CD4-positive, alpha-beta T cell treated with Interleukin-6 at 100 ng/mL for 8 hours (primary cell): ENCODE results near the gene BCL11A.

Source experiments
- DNase-seq: peaks from one replicate; pipeline ENCODE4 v3.0.0-alpha.2; 2020; ENCODE audit warnings: mixed read lengths, low spot score

Gene BCL11A

DNA sequence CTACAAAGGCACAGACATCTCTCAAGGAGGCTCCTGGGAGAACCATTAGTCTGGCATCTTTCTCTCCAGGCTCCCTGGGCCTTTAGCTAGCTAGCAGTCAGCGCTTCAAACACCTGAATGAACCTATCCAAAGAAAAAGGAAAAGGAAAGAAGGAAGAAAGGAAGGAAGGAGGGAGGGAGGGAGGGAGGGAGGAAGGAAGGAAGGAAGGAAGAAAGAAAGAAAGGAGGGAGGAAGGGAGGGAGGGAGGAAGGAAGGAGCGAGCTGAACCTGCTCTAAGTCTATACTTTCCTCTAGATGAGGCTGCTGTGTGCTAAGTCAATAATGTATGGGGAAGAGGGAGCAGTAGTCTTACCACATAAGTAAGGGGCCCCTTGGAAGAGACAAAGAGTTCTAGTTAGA lies 5.1 kb upstream of the BCL11A start:
- DNase-seq: no peak

DNA sequence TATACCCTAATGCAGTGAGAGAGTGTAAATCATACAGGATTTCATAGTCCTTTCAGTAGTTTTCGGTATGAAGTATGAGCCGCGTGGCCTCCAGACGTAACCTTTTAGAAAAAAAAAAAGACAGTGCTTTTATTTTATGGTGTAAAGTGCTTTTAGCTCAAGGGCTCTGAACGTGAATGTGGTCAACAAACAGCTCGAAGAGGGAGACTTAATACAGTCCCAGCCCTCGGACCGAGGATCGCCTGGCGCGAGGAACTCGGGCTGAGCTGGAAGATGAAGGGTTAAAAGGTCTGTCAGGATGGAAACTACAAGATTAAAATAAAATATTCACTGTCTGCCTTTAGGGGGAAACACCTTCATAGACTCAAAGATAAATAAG lies 4.0 kb upstream of the BCL11A start:
- no peak for DNase-seq

DNA sequence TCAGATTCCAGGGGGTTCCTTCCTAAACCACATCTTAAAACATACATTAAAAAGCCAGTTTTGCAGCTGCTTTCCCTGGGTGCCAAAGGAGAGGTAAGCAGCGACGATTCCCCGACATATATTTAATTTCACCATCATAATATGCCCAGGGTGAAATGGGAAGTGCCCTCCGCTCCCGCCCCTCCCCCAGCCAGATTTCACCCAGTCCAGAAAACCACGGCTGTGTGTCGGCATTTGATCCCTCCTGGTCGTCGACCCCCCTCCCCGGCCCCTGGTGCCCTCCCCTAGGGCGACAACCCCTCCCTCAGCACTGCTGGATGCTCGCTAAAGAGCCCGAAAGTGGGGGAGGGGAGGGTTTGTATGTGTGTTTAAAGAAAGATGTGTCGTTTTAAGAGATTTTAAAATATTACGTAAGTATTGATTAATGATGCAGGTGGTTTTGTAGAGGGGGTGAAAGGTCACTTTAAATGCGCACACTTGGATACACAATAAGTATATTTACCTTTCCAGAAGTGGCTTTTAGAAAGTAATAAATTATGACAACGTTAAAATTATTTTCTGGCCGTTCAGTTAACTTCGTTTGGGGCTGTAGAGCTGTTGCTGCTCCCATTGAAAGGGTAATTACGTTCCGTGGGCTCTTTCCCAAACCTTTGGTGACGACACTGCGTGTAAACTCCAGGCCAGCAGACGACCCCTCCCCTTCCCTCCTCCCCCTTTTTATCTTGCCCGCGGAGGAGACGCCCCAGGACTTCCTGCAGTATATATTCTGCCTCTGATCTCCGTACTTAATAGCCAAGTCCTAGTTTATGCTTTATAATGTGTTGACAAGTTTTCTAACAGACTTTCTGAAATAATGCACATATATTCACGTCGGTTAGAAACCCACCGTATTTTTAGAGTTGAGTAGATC lies 3.4 kb upstream of the BCL11A start:
- no peak for DNase-seq

DNA sequence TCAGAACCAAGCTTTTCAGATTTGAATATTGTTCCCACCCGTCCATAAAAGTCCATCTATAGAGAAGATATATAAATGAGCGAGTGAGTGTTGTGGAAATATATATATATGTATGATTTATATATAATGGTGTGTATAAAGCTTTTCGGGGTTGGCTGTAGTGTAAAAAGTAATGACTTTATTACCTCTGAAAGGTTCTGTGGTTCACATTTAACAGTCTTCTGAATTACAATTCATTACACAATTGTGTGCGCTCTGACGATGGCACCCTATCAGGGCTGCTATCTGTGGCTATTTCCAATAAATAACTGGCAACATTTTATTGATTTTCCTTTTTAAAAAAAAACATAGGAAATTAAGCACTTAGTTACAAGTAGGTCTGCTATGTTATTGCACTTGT lies 2.7 kb upstream of the BCL11A start:
- DNase-seq: no peak

DNA sequence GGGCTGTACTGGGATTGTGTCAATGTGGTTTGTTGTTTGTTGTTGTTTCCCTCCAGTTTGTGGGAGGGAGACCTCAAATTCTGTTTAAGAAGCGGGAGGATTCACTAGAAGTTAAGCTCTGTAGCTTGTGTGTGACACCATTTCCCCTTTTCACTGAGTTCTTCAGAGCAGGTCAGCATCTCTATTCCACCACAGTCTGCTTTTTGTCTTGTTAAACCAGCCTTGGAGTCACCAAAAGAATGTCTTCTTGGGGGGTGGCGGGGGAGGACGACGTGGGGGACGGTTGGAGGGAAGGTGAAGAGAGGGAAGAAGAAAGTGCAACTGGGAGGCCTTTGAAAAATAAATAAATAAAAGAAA lies 2.3 kb upstream of the BCL11A start:
- DNase-seq: no peak

DNA sequence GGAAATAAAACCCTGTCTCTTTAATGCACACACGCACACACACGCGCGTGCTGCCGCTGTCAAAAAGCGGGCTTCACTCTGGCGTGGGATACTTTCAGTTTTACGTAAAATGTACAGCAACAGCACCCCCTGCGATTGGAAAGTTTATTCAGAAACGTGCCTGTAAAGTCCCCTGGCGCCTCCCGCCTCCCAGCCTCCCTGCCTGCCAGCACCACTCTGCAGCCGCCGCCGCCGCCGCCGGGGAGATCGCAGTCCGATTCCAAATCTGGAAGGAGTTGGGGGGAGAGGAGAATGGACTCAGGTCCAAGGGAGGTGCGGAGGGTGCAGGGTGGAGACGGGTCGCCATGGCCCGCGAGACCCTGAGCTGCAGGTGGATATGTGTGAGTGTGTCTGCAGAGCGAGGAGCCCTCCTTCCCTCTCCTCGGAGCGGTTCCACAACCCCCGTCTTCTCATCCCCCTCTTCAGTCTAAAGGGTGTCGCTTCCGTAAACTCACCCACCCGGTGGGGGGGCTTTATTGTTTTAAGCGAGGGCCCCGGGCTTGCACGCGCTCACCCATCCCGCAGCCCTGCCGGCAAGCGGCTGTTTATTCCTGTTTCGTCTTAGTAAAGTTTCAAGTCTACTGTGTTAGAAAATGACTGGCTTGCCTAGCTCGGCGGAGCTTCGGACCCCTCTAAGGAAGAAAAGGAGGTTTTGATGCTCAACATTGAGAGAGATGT lies 1.8 kb upstream of the BCL11A start:
- DNase-seq: peak; percentile 43

DNA sequence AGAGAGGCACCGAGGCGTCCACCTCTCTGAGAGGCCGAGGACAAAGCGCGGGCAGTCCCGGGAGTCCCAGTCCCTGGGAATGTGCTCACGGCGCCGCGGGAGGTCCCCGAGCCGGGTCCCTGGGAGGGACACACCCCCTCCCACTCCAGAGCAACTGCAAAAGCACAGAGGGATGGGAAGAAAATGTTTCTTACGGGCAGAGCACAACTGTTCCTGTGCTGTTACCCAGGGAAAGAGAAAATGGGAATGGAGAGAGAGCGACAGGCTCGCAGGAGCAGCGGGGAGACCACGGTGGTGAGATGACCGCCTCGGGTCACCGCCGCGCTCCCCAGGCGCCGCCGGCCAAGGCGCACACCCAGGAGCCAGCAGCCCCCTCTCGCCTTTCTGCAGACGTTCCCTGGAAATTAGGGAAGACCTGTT lies 1.2 kb upstream of the BCL11A start:
- DNase-seq: no peak

DNA sequence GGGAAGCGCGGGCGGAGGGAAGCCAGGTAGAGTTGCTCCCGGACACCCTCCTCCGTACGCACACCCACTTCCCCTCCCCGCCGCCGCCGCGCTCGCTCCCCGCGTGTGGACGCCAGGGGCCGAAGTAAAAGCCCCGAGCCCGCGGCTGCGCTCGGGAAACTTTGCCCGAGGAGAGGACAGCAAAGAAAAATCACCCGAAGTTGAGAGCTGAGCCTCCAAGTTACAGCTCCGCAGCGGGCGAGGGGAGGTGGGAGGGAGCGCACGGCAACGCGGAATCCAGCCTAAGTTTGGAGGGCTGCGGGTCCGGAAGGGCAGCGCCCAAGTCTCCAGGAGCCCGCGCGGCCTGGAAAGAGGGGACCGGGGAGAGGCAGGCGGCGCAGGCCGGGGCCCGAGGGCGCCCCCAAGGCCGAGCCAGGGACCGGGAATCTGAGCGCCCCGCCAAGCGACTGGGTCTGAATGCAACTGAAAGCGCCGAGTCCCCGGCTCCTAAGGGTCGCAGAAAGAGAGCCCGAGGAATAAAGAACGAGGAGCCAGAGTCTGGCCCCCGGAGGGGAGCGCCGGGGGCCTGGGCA lies 706 bp upstream of the BCL11A start:
- DNase-seq: no peak

DNA sequence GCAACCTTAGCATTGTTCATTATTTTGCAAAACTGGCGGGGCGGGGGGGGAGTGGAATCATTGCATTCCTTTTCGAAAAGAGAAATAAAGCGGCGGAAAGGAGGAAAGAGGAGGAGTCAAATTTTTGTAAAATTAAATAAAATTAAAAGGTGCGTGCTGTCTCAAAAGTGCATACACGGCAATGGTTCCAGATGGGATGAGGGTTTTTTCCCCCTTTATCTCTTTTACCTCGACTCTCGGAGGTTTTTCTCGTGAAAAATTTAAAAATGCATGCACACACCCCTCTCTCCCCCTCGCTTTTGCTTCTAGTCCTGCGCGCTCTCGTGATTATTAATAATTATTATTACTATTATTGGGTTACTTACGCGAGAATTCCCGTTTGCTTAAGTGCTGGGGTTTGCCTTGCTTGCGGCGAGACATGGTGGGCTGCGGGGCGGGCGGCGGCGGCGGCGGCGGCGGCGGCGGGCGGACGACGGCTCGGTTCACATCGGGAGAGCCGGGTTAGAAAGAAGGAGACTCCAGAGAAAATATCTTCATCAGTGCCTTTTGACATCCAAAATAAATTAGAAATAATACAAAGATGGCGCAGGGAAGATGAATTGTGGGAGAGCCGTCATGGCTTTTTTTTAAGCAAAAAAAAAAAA lies 481 bp downstream of the BCL11A start:
- no peak for DNase-seq

DNA sequence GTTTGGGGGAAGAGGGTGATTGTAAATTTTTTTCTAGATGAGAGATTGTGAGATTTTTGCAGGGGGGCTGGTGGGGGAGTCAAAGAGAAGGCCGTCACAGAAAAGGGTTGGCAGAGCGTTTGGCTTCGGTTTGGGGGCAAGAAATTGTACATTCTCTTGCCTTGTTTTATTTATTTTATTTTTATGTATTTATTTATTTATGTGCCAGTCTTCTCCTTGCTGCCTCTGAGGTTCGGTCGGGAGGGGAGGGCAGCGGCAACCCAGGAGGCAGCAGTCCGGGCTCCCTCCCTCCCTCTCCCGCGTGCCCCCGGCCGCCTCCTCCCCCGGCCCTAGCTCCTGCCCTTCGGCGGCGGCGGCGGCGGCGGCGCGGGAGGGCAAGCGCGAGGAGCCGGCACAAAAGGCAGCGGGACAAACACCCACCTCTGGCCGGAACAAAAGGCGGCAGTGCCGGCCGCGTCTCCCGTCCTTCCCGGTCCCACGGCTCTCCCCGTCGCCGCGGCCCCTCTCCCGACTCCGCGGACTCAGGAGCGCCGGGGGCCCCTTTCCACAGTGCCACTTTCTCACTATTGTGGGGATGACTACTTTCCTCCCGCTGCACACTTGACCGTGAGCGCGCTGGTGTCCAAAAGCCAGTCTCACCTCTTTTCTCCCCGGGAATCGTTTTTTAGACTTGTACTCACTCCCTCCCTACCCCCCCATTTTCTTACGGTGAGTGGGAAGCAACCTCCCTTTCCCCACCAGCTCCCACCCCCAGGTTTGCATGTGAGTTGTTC lies 1.2 kb downstream of the BCL11A start:
- no peak for DNase-seq

DNA sequence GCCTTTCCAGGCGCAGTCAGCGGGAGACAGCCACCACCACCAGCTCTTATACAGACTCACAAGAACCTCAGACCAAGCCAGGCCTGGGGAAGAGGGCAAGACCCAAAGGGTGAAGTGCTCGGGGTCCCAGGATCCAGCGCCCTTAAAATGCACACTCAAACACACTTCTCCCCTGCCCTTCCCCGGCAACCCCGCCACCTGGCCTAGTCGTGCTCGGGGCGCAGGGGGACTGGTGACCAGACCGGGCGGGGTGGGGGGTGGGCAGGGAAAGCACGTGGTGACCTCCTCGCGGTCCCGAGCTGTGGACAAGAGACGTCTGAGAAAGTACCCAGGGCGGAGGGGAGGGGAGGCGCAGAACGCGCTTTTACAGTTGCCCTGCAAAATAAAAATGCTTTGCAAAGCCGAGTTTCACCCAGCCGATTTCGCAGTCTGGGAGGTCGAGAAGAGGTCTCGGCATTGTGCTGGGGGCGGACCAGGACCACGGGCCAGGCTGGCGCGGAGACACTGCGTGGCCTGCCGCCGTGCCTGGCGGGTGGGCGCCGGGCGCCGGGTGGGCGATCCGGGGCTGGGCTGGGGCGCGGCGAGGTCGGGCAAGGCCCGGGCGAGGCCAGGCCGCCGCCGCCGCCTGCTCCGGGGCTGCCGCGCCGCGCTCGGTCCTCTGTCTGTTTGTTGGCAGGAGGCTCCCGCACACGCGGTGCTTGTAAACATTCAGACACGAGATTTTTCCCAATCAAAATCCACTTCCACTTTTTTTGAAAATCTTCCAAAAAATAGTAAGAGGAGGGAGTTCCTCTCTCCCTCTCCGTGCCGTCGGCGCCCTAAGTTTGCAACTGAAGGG lies 2.0 kb downstream of the BCL11A start:
- no peak for DNase-seq

DNA sequence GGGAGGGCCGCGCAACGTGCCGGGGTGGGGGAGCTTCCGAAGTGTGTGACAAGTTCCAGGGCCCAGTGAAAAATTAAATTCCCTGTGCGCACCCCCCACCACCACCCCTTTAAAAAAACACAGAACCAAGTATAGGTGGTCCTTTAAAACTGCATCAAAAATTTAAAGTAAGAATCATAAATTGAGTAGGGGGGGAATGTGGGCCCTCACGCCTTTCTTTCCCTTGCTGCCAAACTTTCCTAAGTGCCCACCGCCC lies 2.5 kb downstream of the BCL11A start:
- no peak for DNase-seq

DNA sequence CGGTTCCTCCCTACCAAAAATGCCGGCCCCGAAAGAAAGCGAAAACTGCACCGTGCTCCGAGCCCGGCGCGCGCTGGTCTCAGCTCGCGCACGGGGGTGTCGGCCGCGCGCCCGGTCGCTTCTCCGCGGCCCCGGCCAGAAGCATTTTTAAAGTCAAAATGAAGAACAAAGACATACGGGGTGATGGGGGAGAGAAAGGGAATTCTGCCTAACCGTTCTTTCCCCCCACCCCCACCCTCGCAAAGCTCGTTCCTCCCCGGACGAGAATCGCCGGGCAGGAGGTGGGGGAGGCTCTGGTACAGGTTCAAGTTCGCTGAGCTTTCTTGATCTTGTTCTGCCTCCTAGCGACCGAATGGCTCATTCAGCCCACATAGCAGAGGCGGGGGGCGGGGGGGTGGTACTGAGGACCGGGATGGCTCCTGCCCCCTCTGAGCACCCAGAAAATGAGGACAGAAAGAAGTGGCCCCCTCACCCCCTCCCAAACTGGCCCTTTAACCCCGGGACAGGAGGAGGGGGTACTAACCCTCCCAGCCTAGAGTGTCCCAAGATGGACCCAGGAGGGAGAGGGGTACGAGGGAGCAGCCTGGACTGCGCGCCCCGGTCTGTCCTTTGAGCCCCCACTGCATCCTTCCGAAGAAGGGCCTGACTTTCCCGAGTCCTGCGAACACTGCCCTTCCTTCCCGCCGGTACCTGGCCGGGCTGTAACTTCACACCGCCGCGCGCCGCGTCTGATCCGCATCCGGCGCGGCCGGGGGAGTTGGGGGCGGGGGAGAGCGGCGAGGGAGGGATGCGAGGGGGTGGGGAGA lies 3.1 kb downstream of the BCL11A start:
- peak; percentile 29 for DNase-seq

DNA sequence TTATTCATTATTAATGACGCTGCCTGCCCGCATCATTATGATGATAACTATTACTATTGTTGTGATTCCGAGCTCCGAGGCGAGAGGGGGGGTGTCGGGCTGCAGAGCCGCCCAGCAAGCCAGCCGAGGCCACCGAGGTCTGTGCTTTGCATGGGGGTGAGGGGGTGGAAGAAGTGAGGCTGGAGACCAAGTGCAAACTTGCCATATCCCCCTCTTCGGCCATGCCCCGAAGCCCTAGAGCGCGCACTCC lies 3.6 kb downstream of the BCL11A start:
- DNase-seq: no peak

DNA sequence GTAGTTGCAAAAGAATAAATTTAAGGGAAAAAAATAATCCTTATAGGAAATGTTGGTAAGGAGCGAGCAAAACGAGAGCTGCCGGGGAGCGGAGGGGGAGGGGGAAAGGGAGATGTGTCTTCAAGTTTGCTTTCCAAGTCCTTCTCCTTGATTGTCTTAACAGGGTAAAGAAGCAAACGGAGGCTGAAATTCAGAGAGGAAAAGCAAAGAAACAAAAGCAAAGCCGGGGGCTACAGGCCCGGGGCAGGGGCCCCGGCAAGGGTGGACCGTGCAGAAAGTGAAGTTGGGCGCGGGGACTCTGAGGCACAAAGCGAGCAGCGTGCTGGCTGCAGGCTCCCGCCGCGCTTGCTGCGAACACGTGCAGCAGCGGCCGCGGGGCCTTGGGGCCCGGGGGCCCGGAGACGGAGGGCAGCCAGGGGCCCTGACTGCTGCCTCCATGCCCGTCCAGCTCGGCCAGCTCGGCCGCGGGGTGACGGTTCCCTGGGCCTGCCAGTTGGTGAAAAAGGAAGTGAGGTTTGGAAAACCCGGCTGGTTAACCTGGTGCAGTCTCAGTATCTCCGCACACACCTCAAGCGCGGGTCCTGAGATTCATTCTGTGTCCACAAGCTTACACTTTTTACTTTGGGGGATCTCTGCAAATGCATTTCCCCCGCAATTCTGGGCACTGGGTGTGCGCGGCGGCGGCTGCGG lies 4.1 kb downstream of the BCL11A start:
- no peak for DNase-seq

DNA sequence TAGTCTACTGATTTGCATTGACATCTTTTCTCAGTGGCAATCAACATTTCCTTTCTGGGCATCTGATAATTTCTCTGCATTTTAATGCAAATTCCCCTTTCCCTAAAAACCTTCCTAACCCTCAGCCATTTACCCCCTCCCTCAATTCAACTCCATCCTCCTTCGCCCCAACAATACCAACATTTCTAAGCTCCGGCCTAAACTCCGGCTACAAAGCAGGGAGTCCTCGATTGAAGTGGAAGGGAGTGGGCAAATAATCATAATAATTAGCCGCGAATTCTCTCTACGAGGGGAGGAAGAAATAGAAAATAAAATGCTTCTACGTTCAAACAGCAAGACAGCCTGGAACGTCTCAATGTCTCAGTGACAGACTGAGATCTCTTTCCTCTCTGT lies 4.6 kb downstream of the BCL11A start:
- DNase-seq: no peak

DNA sequence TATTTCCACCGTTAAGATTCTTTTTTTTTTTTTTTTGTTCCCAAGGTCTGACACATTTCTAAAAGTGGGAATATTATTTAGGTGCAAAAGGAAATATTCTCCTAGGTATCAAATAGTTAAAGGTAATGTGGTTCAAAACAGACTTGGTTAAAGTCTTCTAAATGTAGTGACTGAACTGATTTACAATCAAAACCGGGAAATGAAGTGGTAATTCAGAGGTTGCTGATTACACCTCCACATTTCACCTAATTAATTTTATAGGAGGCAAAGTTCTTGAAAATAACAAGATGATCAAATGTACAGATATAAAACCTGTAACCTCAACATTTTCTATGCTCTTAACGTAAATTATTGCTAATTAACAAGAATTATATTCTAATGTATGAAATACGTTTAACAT lies 5.1 kb downstream of the BCL11A start:
- DNase-seq: no peak

DNA sequence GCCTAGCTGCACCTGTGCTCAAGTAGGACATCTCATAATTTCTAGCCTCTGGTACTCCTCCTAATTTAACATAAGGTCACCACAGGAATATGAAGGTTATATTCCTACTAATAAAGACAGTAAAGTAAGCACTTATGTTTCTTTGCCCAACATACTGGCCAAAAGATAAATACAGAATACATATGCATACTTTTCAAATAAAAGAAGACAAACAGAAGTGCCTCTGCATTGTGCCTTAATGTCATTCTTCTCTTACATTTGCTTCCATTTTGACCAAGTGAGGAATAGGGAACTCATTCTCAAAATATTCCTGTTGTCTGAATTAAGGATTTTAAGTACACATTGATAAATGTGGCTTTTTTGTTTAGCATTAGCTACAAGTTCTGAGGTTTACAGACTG lies 5.6 kb downstream of the BCL11A start:
- DNase-seq: no peak

DNA sequence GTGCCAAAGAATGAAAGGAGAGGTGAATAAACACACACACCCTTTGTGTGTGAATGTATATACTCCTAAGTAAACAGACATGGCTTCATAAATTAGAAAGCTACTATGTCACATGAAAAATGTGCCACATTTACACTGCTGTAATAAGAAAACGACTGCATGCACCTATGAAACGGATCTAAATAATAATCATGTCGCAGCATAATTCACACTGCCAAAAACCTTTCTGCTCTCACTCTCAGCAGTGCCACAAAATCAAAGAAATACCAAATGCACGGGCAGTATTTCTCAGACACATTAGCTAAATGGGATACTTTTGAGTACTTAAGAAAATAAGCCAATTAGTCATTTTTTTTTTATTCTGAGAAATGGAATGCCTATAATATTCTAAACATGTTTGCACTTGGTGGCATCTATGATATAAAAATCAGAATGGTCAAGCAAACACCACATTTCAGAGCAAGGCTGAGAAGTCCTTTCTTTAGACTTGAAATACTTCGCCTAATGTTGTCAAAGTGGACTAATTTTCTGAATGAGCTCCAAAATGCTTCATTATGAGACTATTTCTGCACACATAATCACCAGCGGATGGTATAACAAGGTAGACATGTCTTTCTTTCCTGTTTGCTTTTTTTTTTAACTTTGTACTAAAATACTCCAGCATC lies 6.6 kb downstream of the BCL11A start:
- DNase-seq: no peak
